SK-N-SH treated with all-trans-retinoic acid at 6 μM for 48 hours (cell line): Measurements from ENCODE around the gene CCN5.
"Not testable (repeated sequence)": the region's sequence is repeated elsewhere in the genome, so short reads cannot be mapped to it uniquely, and the experiment has no call there.

Experiments used
- GLIS3 ChIP-seq: fragments of 250-450 bp; sonication (Bioruptor Pico); IDR thresholded peaks from 2 replicates; pipeline ENCODE4 v1.5.0; 2020; ENCODE audit warnings: mild to moderate bottlenecking, moderate library complexity
- ISL1 ChIP-seq: fragments of 250-450 bp; sonication (Bioruptor Pico); IDR thresholded peaks from 2 replicates; pipeline ENCODE4 v2.1.2; 2022; ENCODE audit warnings: mild to moderate bottlenecking, moderate library complexity
- TCF4 ChIP-seq: fragments of 250-450 bp; sonication (Bioruptor Pico); IDR thresholded peaks from 2 replicates; pipeline ENCODE4 v1.8.0; 2021; ENCODE audit warnings: mild to moderate bottlenecking, moderate library complexity, borderline replicate concordance
- ZFP30 ChIP-seq: fragments of 450-650 bp; formaldehyde crosslinking; IDR thresholded peaks from 2 replicates; pipeline ENCODE4 v1.5.0; 2022; ENCODE audit warnings: mild to moderate bottlenecking, moderate library complexity

DNA sequence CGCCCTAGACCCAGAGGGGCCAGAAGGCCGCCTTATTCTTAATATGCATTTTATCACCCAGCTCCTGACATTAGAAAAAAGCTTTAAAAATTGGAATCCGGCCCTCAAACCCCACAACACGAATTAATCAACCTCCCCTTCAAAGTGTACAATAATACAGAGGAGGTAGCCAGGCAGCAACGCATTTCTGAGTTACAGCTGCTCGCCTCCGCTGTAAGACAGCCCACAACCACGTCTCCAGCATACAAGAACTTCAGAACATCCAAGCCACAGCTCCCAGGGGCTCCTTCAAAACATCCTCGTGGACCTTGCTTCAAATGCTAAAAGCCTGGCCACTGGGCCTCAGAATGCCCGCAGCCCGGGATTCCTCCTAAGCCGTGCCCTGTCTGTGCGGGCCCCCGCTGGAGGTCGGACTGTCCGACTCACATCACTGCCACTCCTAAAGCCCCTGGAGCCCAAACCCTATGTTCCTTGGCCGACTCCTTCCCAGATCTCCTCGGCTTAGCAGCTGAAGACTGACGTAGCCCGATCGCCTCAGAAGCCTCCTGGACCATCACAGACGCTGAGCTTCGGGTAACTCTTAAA is 42.8 kb upstream of the CCN5 start:
- not testable (repeated sequence) for TF ChIP-seq TCF4, ISL1, GLIS3, ZFP30 (CRISPR knock-in tag)
